IMR-90 (cell line): ENCODE data around the gene KRT83. TPM values are rescaled to one million over a fixed set of nuclear protein-coding genes. Genes with fewer than 3 reads are reported as not detected.

ENCODE experiments used
- ATAC-seq: fragments of 200-7000 bp; cut with Tn5 transposase; 2 replicates; pipeline ENCODE4 v1.9.1; 2020; ENCODE audit warnings: low read depth, mild to moderate bottlenecking, moderate library complexity
- BruUV-seq: library from RNA; stranded (reverse); fragments of 400-500 nt; replicated peaks from 2 replicates; lab custom pipeline; 2021; lab: Mats Ljungman, UMichigan
- CTCF ChIA-PET: fragments of 300-600 bp; formaldehyde crosslinking; extraction: SDS; loops from one replicate; lab custom pipeline; 2021; ENCODE audit warnings: antibody characterized with exemption; lab: Yijun Ruan, JAX
- POLR2A ChIA-PET: fragments of 300-600 bp; sonication (Branson Sonifier 250); formaldehyde crosslinking; loops from one replicate; lab custom pipeline; 2022; ENCODE audit warnings: antibody characterized with exemption; ENCODE audit not compliant: unreplicated experiment; lab: Charles Lee
- DNase-seq: peaks from one replicate; pipeline ENCODE4 v3.0.0; 2013
- H2AFZ ChIP-seq: replicated peaks from 2 replicates; pipeline ENCODE3; 2013; ENCODE audit warnings: low read length, mild to moderate bottlenecking; ENCODE audit not compliant: poor library complexity
- H2AK5ac ChIP-seq: 2 replicates; pipeline ENCODE4 v1.6.1; 2013; ENCODE audit warnings: low read depth, low read length, inconsistent platforms
- H2AK9ac ChIP-seq: replicated peaks from 2 replicates; pipeline ENCODE3; 2013; ENCODE audit warnings: mild to moderate bottlenecking, low read depth, low read length, moderate library complexity; ENCODE audit not compliant: poor library complexity
- H2BK120ac ChIP-seq: 2 replicates; pipeline ENCODE4 v1.6.1; 2013; ENCODE audit warnings: low read depth, low read length, inconsistent platforms
- H2BK15ac ChIP-seq: 3 replicates; pipeline ENCODE4 v1.6.1; 2013; ENCODE audit warnings: low read depth, low read length, inconsistent platforms
- H2BK20ac ChIP-seq: 2 replicates; pipeline ENCODE4 v1.6.1; 2013; ENCODE audit warnings: low read depth, mild to moderate bottlenecking, inconsistent platforms, low read length, moderate library complexity
- H2BK5ac ChIP-seq: 2 replicates; pipeline ENCODE4 v1.6.1; 2013; ENCODE audit warnings: mild to moderate bottlenecking, low read depth, low read length, inconsistent platforms; ENCODE audit not compliant: poor library complexity, severe bottlenecking
- H3K14ac ChIP-seq: replicated peaks from 2 replicates; pipeline ENCODE4 v1.6.1; 2013; ENCODE audit warnings: low read depth, low read length, inconsistent platforms
- H3K18ac ChIP-seq: 2 replicates; pipeline ENCODE4 v1.6.1; 2013; ENCODE audit warnings: low read depth, low read length, control low read depth
- H3K23ac ChIP-seq: 2 replicates; pipeline ENCODE4 v1.6.1; 2013; ENCODE audit warnings: low read depth, low read length, inconsistent platforms
- H3K27ac ChIP-seq: 2 replicates; pipeline ENCODE4 v1.5.1; 2013; ENCODE audit warnings: mild to moderate bottlenecking, control low read depth, low read length; ENCODE audit not compliant: insufficient read depth
- H3K27me3 ChIP-seq: 2 replicates; pipeline ENCODE4 v1.6.1; 2013; ENCODE audit warnings: low read length; ENCODE audit not compliant: control insufficient read depth, insufficient read depth
- H3K36me3 ChIP-seq: 2 replicates; pipeline ENCODE4 v1.6.1; 2013; ENCODE audit warnings: low read length, mixed read lengths; ENCODE audit not compliant: control insufficient read depth, insufficient read depth
- H3K4ac ChIP-seq: 2 replicates; pipeline ENCODE4 v1.6.1; 2013; ENCODE audit warnings: low read depth, low read length, inconsistent platforms
- H3K4me1 ChIP-seq: 2 replicates; pipeline ENCODE4 v1.6.1; 2013; ENCODE audit warnings: low read length, mixed read lengths; ENCODE audit not compliant: control insufficient read depth, insufficient read depth
- H3K4me2 ChIP-seq: 2 replicates; pipeline ENCODE4 v1.6.1; 2013; ENCODE audit warnings: low read depth, mild to moderate bottlenecking, control low read depth, low read length, moderate library complexity
- H3K4me3 ChIP-seq: 2 replicates; pipeline ENCODE4 v1.5.1; 2013; ENCODE audit warnings: low read depth, mild to moderate bottlenecking, control low read depth, low read length, moderate library complexity; ENCODE audit not compliant: insufficient read depth
- H3K56ac ChIP-seq: 2 replicates; pipeline ENCODE4 v1.6.1; 2013; ENCODE audit warnings: low read length, inconsistent platforms; ENCODE audit not compliant: insufficient read depth; ENCODE audit errors: extremely low read depth
- H3K79me1 ChIP-seq, 2 experiments: 2 replicates each; pipeline ENCODE4 v1.6.1; 2013; ENCODE audit warnings: low read length in 2 of 2, inconsistent platforms in 1 of 2, low read depth in 1 of 2
- H3K9ac ChIP-seq: 2 replicates; pipeline ENCODE4 v1.6.1; 2013; ENCODE audit warnings: low read depth, low read length, control low read depth
- H3K9me1 ChIP-seq: 2 replicates; pipeline ENCODE4 v1.6.1; 2013; ENCODE audit warnings: low read length, inconsistent platforms; ENCODE audit not compliant: insufficient read depth
- H3K9me3 ChIP-seq: 2 replicates; pipeline ENCODE4 v1.6.1; 2013; ENCODE audit warnings: low read length; ENCODE audit not compliant: control insufficient read depth, insufficient read depth
- H4K20me1 ChIP-seq: 2 replicates; pipeline ENCODE4 v1.6.1; 2013; ENCODE audit warnings: low read length, inconsistent platforms; ENCODE audit not compliant: insufficient read depth
- H4K5ac ChIP-seq: 2 replicates; pipeline ENCODE4 v1.6.1; 2013; ENCODE audit warnings: mild to moderate bottlenecking, low read depth, low read length, control low read depth
- H4K8ac ChIP-seq, 2 experiments: 2 replicates each; pipeline ENCODE4 v1.6.1; 2013; ENCODE audit warnings: low read depth in 2 of 2, low read length in 2 of 2, control low read depth in 1 of 2, inconsistent platforms in 1 of 2
- H4K91ac ChIP-seq: 2 replicates; pipeline ENCODE4 v1.6.1; 2013; ENCODE audit warnings: low read depth, low read length, inconsistent platforms; ENCODE audit not compliant: insufficient read depth
- NFE2L2 ChIP-seq: fragments of 150-350 bp; IDR thresholded peaks from 2 replicates; pipeline ENCODE4 v1.6.1; 2016; ENCODE audit warnings: low read depth, mild to moderate bottlenecking, low read length
- POLR2A ChIP-seq: IDR thresholded peaks from 2 replicates; pipeline ENCODE4 v1.6.1; 2012; ENCODE audit warnings: mild to moderate bottlenecking, low read depth, low read length
- RAD21 ChIP-seq: IDR thresholded peaks from 2 replicates; pipeline ENCODE4 v1.6.1; 2012; ENCODE audit warnings: low read length, improper control_type of control experiment
- RFX5 ChIP-seq: IDR thresholded peaks from 2 replicates; pipeline ENCODE4 v1.8.0; 2012; ENCODE audit warnings: low read depth, mild to moderate bottlenecking, low read length, moderate library complexity
- SMC3 ChIP-seq: fragments of 150-350 bp; IDR thresholded peaks from 2 replicates; pipeline ENCODE4 v1.6.1; 2016; ENCODE audit warnings: low read depth, mild to moderate bottlenecking, antibody characterized with exemption, low read length, moderate library complexity
- WGBS, 2 experiments: methylation state at CpG; one replicate each; pipeline versions ENCODE4 v1.1.5 to v1.1.7; 2013; ENCODE audit warnings: missing lambda C conversion rate in 2 of 2; ENCODE audit not compliant: insufficient read length in 1 of 2; ENCODE audit errors: extremely low coverage in 2 of 2; 5-methylcytosine and 5-hydroxymethylcytosine counted together
- dilution Hi-C: fragments of 300-500 bp; cut with HindIII; formaldehyde crosslinking; loops from one replicate; pipeline ENCODE4 v1.14.3; 2018; ENCODE audit warnings: low sequenced_read_pairs; ENCODE audit not compliant: unreplicated experiment
- in situ Hi-C: fragments of 300-500 bp; cut with MboI; formaldehyde crosslinking; loops from 3 replicates; pipeline ENCODE4 v1.14.3; 2019; ENCODE audit warnings: low sequenced_read_pairs, inconsistent platforms, mixed read lengths
- intact Hi-C: fragments of 100-400 bp; cut with micrococcal nuclease; formaldehyde crosslinking; loops from 2 replicates; pipeline ENCODE4 v1.10.0; 2022
- polyA plus RNA-seq, 3 experiments: library from polyadenylated mRNA; depleted of rRNA; stranded (reverse); fragments of >200 nt; gene quantifications; 2 replicates each; pipeline ENCODE4 v1.2.3, GENCODE V29; 2012; ENCODE audit warnings: low replicate concordance in 1 of 3
- total RNA-seq: library from RNA; depleted of rRNA; stranded (reverse); fragments of >200 nt; gene quantifications from 2 replicates; pipeline ENCODE4 v1.2.3, GENCODE V29; 2012
- TF ChIP-seq, protein P1 (sequence below): conservative IDR thresholded peaks from 2 replicates; pipeline ENCODE4 v1.5.1; 2012; ENCODE audit warnings: mild to moderate bottlenecking, low read depth, low read length, improper control_type of control experiment

Gene KRT83
- total and polyA plus RNA-seq, 2 of the 4 experiments (the other 2 are of a cell fraction) = not detected

DNA sequence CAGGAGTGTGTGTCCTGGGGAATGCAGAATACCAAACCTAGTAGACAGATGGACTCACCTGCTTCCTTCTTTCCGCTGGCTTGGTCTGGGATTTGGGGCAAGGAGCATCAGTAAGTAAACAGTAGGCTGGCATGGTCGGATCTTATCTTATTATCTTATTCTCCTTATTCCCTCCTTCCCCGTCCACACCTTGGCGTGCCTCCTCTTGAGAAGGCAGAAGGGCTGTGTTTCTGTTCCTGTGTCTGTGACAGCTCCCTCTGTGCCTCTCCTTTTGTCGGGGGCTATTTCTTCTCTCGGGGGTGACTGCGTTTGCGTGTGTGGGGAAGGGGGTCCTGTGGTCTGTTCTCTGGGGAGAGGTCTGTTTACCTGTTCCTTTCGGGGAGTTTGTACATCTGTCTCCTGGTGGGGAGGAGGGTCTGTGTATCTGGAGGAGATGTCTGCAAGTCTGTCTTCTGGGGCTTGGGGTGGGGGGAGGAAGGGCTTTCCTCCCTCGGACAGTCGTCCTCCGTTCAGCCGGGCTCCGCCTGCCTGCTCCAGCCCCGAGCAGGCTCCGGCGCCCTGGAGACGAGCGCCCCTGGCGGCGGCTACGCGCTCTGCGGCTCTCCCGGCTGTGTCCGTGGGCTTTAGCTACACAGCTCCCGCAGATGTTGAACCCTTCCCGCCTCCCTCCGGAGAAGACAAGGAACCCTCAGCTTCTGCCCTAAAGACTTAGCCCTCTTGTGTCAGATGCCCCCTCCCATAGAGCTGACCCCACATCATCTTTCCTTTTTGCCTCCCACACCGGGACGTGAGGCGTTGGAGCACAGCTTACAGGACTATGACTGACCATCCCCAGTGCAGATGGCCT is 42.4 kb downstream of the KRT83 start:
- H3K9ac ChIP-seq = peak overlapping the region; percentile 73
- intact Hi-C loops = loop anchor here (1.0 to 5.0 kb wide), 3 partner anchors 46 to 122 kb away; partner anchors contain the start of gene KRT7
- 2% methylated on average over 10 of the region's 32 CpGs; no CpG with 5 or more reads in 1 of the 2 experiments for WGBS, 2 experiments

More for the DNA sequence above, 42.4 kb downstream of the KRT83 start:
- H2BK5ac ChIP-seq = peak overlapping the region; percentile 93
- no peaks in the 10 kb centered on the region for H3K36me3 ChIP-seq
- ChIA-PET POLR2A (interaction anchor here (0.9 kb wide), 1 partner anchor 41 kb away, joined by 3 read pairs; no protein-coding TSS in a partner anchor), CTCF (interaction anchor here (0.6 to 2.9 kb wide), 29 partner anchors 9 to 1486 kb away, joined by 3 to 14 read pairs (median 4); partner anchors contain the start of gene KRT80)
- peaks cover 2% of the 10 kb centered on the region; the same call in 1 of the 2 replicates for H3K27me3 ChIP-seq
- peak overlapping the region; percentile 92 for H4K5ac ChIP-seq
- H3K79me1 ChIP-seq = peaks cover 0 to 8% of the 10 kb centered on the region in 2 experiments; a peak in 1 of 4 replicates
- peak overlapping the region; percentile 98 for H3K23ac ChIP-seq
- dilution Hi-C loops (no loop called here), in situ Hi-C loops (no loop called here)
- peak overlapping the region; percentile 99 for H2BK20ac ChIP-seq
- DNase-seq (peak; percentile 65), ATAC-seq (peak; percentile 88)
- peaks cover 24% of the 10 kb centered on the region for H3K4me1 ChIP-seq
- H4K20me1 ChIP-seq = peaks cover 5% of the 10 kb centered on the region; the same call in 1 of the 2 replicates
- no TSS peak for BruUV-seq
- H3K56ac ChIP-seq = peak overlapping the region; percentile 99
- H3K9me1 ChIP-seq = peaks cover 46% of the 10 kb centered on the region
- TF ChIP-seq POLR2A (0 out of 2 replicates have a peak, but pooled peaks have one; percentile 35), SMC3 (peak; percentile 61), RFX5 (no peak), NFE2L2 (no peak), RAD21 (peak; percentile 88)
- TF ChIP-seq, protein P1, sequence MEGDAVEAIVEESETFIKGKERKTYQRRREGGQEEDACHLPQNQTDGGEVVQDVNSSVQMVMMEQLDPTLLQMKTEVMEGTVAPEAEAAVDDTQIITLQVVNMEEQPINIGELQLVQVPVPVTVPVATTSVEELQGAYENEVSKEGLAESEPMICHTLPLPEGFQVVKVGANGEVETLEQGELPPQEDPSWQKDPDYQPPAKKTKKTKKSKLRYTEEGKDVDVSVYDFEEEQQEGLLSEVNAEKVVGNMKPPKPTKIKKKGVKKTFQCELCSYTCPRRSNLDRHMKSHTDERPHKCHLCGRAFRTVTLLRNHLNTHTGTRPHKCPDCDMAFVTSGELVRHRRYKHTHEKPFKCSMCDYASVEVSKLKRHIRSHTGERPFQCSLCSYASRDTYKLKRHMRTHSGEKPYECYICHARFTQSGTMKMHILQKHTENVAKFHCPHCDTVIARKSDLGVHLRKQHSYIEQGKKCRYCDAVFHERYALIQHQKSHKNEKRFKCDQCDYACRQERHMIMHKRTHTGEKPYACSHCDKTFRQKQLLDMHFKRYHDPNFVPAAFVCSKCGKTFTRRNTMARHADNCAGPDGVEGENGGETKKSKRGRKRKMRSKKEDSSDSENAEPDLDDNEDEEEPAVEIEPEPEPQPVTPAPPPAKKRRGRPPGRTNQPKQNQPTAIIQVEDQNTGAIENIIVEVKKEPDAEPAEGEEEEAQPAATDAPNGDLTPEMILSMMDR = peak; percentile 97
- peak overlapping the region; percentile 100 for H4K91ac ChIP-seq
- H3K4me2 ChIP-seq = peak overlapping the region; percentile 67
- H3K4me3 ChIP-seq = no peak overlapping the region
- H2BK120ac ChIP-seq = peak overlapping the region; percentile 99
- peak overlapping the region; percentile 99 for H3K14ac ChIP-seq
- peak overlapping the region; percentile 85 for H3K18ac ChIP-seq
- peak overlapping the region; percentile 92 for H2AFZ ChIP-seq
- H3K9me3 ChIP-seq = no peaks in the 10 kb centered on the region
- H4K8ac ChIP-seq = peak overlapping the region; percentile 91 to 99
- peak overlapping the region; percentile 95 for H2AK9ac ChIP-seq
- peak overlapping the region; percentile 100 for H3K4ac ChIP-seq
- peak overlapping the region; percentile 91 for H3K27ac ChIP-seq
- H2BK15ac ChIP-seq = peak overlapping the region; percentile 100
- H2AK5ac ChIP-seq = peak overlapping the region; percentile 100
